NCI-H187 (cell line): Measurements from ENCODE around the gene RNF152.

Experiments
- DNase-seq, 2 experiments: peaks; one replicate each; lab custom pipeline; 2025; lab: John Stamatoyannopoulos, UW

RNF152 gene, protein sequence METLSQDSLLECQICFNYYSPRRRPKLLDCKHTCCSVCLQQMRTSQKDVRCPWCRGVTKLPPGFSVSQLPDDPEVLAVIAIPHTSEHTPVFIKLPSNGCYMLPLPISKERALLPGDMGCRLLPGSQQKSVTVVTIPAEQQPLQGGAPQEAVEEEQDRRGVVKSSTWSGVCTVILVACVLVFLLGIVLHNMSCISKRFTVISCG

GRCh38 chr18:61892683-61893308 is at the start of gene RNF152:
Gene RNF152 (minus strand): TSS chr18:61893007. CDS start chr18:61816463, 76,544 bp downstream.
- DNase-seq: no peak

GRCh38 chr18:61941948-61942471 is 49.2 kb upstream of the RNF152 start:
- DNase-seq: no peak

GRCh38 chr18:61939046-61939674 is 46.4 kb upstream of the RNF152 start:
- DNase-seq: no peak

DNA sequence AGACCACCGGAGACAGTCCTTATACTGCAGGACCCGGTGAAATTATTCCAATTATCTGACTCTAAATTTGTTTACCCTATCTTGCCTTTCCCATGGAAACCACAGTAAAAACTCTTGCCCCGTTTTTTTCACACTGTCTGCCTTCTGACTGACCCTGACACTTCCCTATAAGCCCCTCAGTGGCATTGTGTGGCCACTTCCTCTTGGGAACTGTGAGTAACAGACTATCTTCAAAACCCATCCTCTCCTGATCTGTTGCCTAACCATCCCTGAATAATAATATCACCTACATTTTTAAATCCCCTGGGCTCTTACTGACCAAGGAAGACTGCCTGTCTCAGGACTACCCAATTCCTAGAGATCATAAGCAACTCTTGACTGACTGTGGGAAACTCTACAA is 42.6 kb upstream of the RNF152 start:
- DNase-seq: no peak

DNA sequence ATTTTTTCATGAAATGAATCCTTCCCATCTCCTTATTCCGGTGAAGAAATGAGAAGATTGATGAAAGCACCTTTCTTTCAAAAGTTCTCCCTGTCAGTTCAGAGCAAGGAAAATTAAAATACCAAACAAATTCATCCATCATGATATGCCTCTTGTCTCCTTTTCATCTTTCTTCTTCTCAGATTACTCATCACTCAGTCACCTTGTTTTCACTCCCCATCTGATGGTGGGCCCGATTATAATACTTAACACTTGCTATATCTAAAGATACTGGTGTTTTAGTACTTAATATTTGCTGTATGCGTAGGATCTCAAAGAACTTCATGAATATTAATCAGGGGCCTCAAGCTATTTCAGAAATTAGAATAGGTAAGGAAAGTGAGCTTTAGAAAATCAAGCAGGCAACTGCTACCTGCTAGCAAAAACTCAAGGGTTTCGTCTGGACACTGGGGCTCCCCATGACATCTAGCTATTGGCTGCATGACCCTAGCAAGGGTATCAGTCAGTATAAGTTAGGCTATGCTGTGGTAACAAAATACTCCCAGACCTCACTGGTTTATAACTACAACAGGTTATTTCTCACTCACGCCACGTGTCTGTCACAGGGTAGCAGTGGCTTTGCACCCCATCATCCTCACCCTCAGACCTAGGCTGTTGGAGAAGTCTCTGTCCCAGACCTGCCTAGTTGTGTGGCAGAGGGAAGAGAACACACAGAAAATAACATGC is 39.0 kb upstream of the RNF152 start:
- DNase-seq: no peak

DNA sequence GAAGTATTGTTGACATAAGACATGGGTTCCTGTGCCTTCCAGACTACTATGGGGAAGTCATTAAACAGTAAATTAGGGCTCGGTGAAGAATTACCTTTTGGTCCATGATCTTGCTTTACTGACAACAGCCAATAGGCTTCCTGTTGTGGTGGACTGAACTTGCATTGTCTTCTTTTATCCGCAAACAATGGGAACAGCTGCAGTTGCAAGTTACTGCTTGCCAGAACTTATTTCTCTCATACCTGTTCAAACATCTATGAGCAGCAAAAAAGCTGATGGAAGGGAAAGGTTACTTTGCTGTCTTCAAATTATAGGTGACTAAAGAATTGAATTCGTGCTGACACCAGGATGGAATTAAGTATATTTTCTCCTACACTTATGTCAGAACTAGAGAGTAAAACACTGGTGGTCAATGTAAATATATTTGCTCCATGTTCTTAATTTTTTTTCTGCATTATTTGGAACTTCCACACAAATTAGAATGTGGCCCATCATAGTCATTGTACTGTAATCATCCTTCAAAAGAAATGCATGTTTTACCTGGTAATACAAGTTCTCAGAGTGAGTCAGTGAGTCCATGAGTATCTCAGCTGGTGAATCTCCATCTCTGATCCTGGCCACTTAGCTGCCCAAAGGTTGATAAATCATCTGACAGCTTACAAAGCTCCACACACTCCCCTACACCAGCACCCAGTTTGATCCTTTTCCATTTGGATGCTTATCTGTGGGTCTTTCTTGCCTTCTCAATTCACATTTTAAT is 37.3 kb upstream of the RNF152 start:
- DNase-seq: no peak

- DNase-seq: no peak
Observed at GRCh38 chr18:61926532-61926931, 33.7 kb upstream of the RNF152 start.

- no peak for DNase-seq
Observed at GRCh38 chr18:61924550-61924949, 31.7 kb upstream of the RNF152 start.

GRCh38 chr18:61922435-61922834 is 29.6 kb upstream of the RNF152 start:
- no peak for DNase-seq

- DNase-seq: no peak
Observed at GRCh38 chr18:61921621-61922235, 28.9 kb upstream of the RNF152 start.

DNA sequence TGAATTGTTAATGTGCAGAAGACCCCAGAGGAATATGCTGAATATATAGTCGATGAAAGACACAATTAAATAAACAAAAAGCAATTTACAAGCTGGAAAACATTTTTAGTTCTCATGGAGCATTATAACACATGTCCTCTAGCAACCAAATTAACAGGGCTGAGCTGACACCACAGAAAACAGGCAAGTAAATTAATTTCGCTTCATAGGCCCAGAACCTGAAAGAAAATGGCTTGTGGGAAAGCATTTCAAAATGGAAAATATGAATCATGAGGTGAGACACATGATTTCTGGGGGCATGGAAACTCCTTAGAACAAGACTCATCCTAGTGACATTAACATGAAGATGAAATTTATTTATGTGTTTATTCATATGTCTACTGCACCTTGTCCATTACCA is 25.0 kb upstream of the RNF152 start:
- no peak for DNase-seq

DNA sequence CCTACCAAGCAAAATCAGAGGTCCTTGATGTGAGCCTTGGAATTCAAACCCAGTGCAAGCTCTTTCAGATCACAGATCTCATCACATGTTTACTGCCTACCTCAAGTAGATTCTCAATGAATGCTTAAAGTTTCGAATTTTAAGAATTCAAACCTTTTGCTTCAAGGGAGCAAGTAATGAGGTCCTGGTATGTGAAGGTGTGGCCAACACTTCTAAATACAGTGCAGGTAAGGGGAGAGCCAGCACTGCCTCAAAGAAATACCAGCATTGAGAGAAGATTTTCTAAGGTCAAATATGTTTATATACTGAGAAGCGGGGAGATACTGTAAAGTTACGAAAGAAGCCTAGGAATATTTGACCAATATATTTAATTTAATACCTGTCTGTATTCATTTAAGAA is 19.7 kb upstream of the RNF152 start:
- DNase-seq: no peak

DNA sequence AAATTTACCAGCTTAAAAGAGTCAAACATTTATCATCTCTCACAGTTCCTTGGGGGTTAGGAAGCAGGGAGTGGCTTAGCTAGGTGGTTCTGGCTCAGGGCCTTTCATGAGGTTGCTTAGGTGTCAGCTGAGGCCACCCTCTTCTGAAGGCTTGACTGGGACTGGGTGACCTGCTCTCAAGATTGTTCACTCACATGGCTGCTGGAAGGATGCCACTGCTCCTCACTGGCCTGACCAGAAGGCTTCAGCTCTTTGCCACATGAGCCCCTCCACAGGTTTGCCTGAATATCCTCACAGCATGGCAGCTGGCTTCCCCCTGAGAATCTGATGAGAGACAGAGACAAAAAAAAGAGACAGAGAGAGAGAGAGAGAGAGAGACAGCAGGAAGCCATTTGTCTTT is 17.3 kb upstream of the RNF152 start:
- DNase-seq: no peak

GRCh38 chr18:61908661-61909060 is 15.9 kb upstream of the RNF152 start:
- no peak for DNase-seq

DNA sequence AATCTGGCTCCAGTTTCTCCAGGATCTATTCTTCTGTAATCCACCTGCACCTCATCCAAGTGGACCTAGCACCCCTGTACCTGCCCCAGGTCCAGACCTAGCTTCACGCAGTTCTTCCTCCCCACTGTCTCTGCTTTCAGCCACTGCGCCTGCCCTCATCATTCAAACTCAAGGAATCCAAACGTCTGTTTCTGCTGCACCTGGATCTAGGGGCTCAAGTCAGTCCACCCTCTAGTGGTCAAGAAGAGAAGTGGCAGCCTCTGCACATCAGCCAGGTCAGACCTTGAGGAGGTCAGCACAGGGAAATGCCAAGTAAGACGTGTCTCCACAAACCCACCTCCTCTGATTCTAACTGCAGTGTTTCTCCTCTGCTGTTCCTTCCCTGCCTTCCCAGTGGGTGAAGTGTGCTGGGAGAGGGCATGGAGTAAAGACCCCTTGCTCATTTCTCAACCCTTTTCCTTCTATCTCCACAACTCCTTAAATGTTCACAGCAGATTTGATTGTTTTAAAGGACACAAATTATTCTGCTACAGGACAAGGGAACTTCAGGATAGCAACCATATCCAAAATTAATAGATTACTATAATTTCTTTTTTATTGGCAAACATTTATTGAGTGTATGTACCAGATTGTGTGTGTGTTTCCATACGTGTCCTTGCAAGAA is 8.6 kb upstream of the RNF152 start:
- peak in 1 of 2 experiments; percentile 8 for DNase-seq

DNA sequence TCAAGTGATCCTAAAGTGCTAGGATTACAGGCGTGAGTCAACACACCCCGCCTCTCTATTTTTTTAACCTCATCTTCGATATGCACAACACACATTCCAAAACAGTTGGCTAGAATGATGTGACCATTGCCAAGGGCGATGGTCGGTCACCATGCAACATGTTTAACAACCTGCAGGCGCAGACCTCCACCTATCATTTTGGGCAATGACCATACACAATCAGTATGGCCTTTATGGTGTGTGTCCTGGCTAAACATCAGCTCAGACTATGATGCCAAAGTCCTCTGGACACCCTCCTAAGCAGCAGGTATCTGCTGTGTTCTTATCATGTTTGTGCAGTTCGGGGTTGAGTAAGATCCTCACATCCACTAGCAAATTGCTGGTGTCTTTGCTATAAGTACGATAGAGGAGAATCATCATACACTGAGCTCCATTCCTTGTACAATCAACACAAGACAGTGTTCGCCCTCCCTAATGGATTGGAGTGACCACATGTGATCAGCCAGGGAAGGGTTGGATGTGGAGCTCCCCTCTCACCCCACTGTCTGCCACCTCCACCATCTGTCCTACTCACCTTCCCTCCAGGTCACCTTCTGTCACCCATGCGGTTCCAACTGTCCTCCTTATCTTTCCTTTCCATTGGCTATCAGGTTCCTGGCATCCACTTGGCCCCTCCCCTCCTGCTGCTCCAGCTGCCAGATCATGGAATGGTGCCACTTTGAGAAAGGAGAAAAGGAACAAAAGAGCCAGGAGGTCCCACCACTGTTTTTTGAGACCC is 7.9 kb upstream of the RNF152 start:
- no peak for DNase-seq

DNA sequence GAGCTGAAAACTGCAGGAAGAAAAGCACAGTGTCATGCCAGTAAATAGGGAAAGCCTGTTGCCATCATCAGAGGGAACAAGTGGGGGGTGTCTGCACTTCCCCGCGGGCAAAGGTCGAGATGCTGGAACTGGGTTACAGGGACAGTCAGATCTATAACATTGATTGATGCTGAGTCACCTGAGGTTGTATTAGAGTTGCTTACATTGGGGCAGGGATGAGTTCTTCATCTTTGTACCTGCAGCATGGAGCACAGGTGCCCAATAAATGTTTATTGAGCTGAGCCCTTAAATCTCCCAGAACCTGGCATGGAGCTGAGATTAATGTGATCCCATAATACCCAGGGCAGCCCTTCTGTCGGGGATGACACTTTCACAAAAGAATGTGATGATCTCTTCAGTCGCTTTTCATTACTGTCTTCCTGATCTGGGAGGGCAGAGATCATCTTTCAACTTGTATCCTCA is 5.9 kb upstream of the RNF152 start:
- DNase-seq: no peak

- DNase-seq: no peak
Observed at GRCh38 chr18:61896757-61897156, 4.0 kb upstream of the RNF152 start.

GRCh38 chr18:61896118-61896517 is 3.3 kb upstream of the RNF152 start:
- no peak for DNase-seq
